COLO668 (cell line): ENCODE results near the gene BCL11A.

Experiments
- DNase-seq: peaks from one replicate; lab custom pipeline; 2025; ENCODE audit not compliant: unreplicated experiment; lab: John Stamatoyannopoulos, UW

Gene BCL11A

GRCh38 chr2:60559880-60560279 lies 6.4 kb upstream of the BCL11A start:
- DNase-seq: no peak

GRCh38 chr2:60558536-60558935 lies 5.1 kb upstream of the BCL11A start:
- no peak for DNase-seq

- DNase-seq: no peak
Observed at GRCh38 chr2:60557486-60557864, 4.0 kb upstream of the BCL11A start.

GRCh38 chr2:60556576-60557485 lies 3.4 kb upstream of the BCL11A start:
- peak; percentile 63 for DNase-seq

- DNase-seq: no peak
Observed at GRCh38 chr2:60556175-60556574, 2.7 kb upstream of the BCL11A start.

GRCh38 chr2:60555783-60556139 lies 2.3 kb upstream of the BCL11A start:
- no peak for DNase-seq

GRCh38 chr2:60555066-60555782 lies 1.8 kb upstream of the BCL11A start:
- peak; percentile 72 for DNase-seq

GRCh38 chr2:60554646-60555065 lies 1.2 kb upstream of the BCL11A start:
- peak; percentile 65 for DNase-seq

- peak; percentile 73 for DNase-seq
Observed at GRCh38 chr2:60554074-60554645, 706 bp upstream of the BCL11A start.

- no peak for DNase-seq
Observed at GRCh38 chr2:60552851-60553494, 481 bp downstream of the BCL11A start.

GRCh38 chr2:60552078-60552850 lies 1.2 kb downstream of the BCL11A start:
- peak; percentile 80 for DNase-seq

- DNase-seq: peak; percentile 70
Observed at GRCh38 chr2:60551240-60552077, 2.0 kb downstream of the BCL11A start.

GRCh38 chr2:60550984-60551239 lies 2.5 kb downstream of the BCL11A start:
- no peak for DNase-seq

- peak; percentile 89 for DNase-seq
Observed at GRCh38 chr2:60550178-60550983, 3.1 kb downstream of the BCL11A start.

GRCh38 chr2:60549928-60550177 lies 3.6 kb downstream of the BCL11A start:
- no peak for DNase-seq

- DNase-seq: peak; percentile 77
Observed at GRCh38 chr2:60549238-60549927, 4.1 kb downstream of the BCL11A start.

- no peak for DNase-seq
Observed at GRCh38 chr2:60548845-60549237, 4.6 kb downstream of the BCL11A start.

GRCh38 chr2:60548311-60548710 lies 5.1 kb downstream of the BCL11A start:
- DNase-seq: no peak

GRCh38 chr2:60547841-60548240 lies 5.6 kb downstream of the BCL11A start:
- no peak for DNase-seq
